GM21825 (cell line): Measurements from ENCODE around the gene HNRNPH3.
"Not testable (repeated sequence)": the region's sequence is repeated elsewhere in the genome, so short reads cannot be mapped to it uniquely, and the experiment has no call there.

ENCODE experiments used
- ATAC-seq: cut with Tn5 transposase; IDR thresholded peaks from one replicate; pipeline ENCODE4 v1.9.1; 2021; ENCODE audit warnings: mild to moderate bottlenecking, moderate library complexity; ENCODE audit not compliant: unreplicated experiment

HNRNPH3 gene

GRCh38 chr10:68331455-68332258 is at the start of gene HNRNPH3:
TSS of gene HNRNPH3 (plus strand) at chr10:68332064. CDS start at chr10:68337222, 5,158 bp downstream.
- ATAC-seq = peak; percentile 77

- no peak for ATAC-seq
These were observed 47.5 kb upstream of the HNRNPH3 start for GRCh38 chr10:68284062-68285001.

GRCh38 chr10:68288717-68289116 is 43.1 kb upstream of the HNRNPH3 start:
- ATAC-seq = no peak

GRCh38 chr10:68290736-68291135 is 41.1 kb upstream of the HNRNPH3 start:
- no peak for ATAC-seq

GRCh38 chr10:68296843-68297663 is 34.8 kb upstream of the HNRNPH3 start:
- ATAC-seq = no peak

GRCh38 chr10:68301301-68301700 is 30.6 kb upstream of the HNRNPH3 start:
- ATAC-seq = no peak

GRCh38 chr10:68301790-68302502 is 29.9 kb upstream of the HNRNPH3 start:
- ATAC-seq = no peak

- no peak for ATAC-seq
These were observed 29.4 kb upstream of the HNRNPH3 start for GRCh38 chr10:68302503-68302823.

GRCh38 chr10:68302871-68303270 is 29.0 kb upstream of the HNRNPH3 start:
- ATAC-seq = no peak

GRCh38 chr10:68303849-68304412 is 27.9 kb upstream of the HNRNPH3 start:
- ATAC-seq = no peak

GRCh38 chr10:68305854-68306253 is 26.0 kb upstream of the HNRNPH3 start:
- ATAC-seq = no peak

GRCh38 chr10:68310531-68310930 is 21.3 kb upstream of the HNRNPH3 start:
- no peak for ATAC-seq

GRCh38 chr10:68314930-68315329 is 16.9 kb upstream of the HNRNPH3 start:
- ATAC-seq = not testable (repeated sequence)

- ATAC-seq = no peak
These were observed 16.3 kb upstream of the HNRNPH3 start for GRCh38 chr10:68315582-68315981.

- ATAC-seq = no peak
These were observed 13.4 kb upstream of the HNRNPH3 start for GRCh38 chr10:68318331-68319059.

- not testable (repeated sequence) for ATAC-seq
These were observed 7.5 kb upstream of the HNRNPH3 start for GRCh38 chr10:68324396-68324795.

GRCh38 chr10:68327889-68328786 is 3.7 kb upstream of the HNRNPH3 start:
- no peak for ATAC-seq

- ATAC-seq = no peak
These were observed 2.4 kb upstream of the HNRNPH3 start for GRCh38 chr10:68329506-68329861.
